Progenitor cell of endocrine pancreas (in vitro differentiated cells): ENCODE results near the gene CD300LD. TPM values are rescaled to one million over a fixed set of nuclear protein-coding genes. Genes with fewer than 3 reads are reported as not detected.

Experiments used
- DNase-seq: peaks from one replicate; pipeline ENCODE4 v3.0.0; 2021; ENCODE audit warnings: low spot score; ENCODE audit not compliant: unreplicated experiment
- H3K27ac Mint-ChIP-seq: 2 replicates; pipeline ENCODE4 v1.8.0; 2021; ENCODE audit warnings: mild to moderate bottlenecking, moderate library complexity, mixed read lengths
- H3K27me3 Mint-ChIP-seq: 2 replicates; pipeline ENCODE4 v1.8.0; 2021; ENCODE audit warnings: mixed read lengths
- H3K36me3 Mint-ChIP-seq: 2 replicates; pipeline ENCODE4 v1.8.0; 2022; ENCODE audit warnings: mixed read lengths; ENCODE audit not compliant: insufficient read depth
- H3K4me1 Mint-ChIP-seq: 2 replicates; pipeline ENCODE4 v1.8.0; 2021; ENCODE audit warnings: low read depth, mixed read lengths
- H3K4me3 Mint-ChIP-seq: 2 replicates; pipeline ENCODE4 v1.8.0; 2021; ENCODE audit warnings: low read depth, mild to moderate bottlenecking, moderate library complexity, mixed read lengths
- H3K9me3 Mint-ChIP-seq: 2 replicates; pipeline ENCODE4 v1.8.0; 2021; ENCODE audit warnings: low read depth, mixed read lengths
- CTCF ChIP-seq: fragments of 200-600 bp; sonication (generic); IDR thresholded peaks from one replicate; pipeline ENCODE4 v1.5.0; 2021; ENCODE audit warnings: antibody characterized with exemption, mild to moderate bottlenecking; ENCODE audit not compliant: unreplicated experiment
- total RNA-seq: library from RNA; stranded (reverse); gene quantifications from 2 replicates; pipeline ENCODE4 v1.2.1, GENCODE V29; 2021

CD300LD gene
- total RNA-seq, 1 donor from 2014 or later = not detected

- peaks cover 8% of the 10 kb centered on the region for H3K4me1 Mint-ChIP-seq
- no peak for DNase-seq
- no peak for TF ChIP-seq CTCF
- H3K27ac Mint-ChIP-seq = no peak overlapping the region
- H3K9me3 Mint-ChIP-seq = no peaks in the 10 kb centered on the region
- H3K27me3 Mint-ChIP-seq = peaks cover 31% of the 10 kb centered on the region
- no peaks in the 10 kb centered on the region for H3K36me3 Mint-ChIP-seq
- no peak overlapping the region for H3K4me3 Mint-ChIP-seq
Measured at GRCh38 chr17:74552037-74552436, 40.0 kb downstream of the CD300LD start.

GRCh38 chr17:74550602-74551001, 41.5 kb downstream of the CD300LD start:
- peaks cover 8% of the 10 kb centered on the region for H3K4me1 Mint-ChIP-seq
- H3K9me3 Mint-ChIP-seq = no peaks in the 10 kb centered on the region
- DNase-seq = no peak
- no peak overlapping the region for H3K4me3 Mint-ChIP-seq
- H3K27ac Mint-ChIP-seq = no peak overlapping the region
- TF ChIP-seq CTCF = no peak
- peaks cover 27% of the 10 kb centered on the region for H3K27me3 Mint-ChIP-seq
- no peaks in the 10 kb centered on the region for H3K36me3 Mint-ChIP-seq

GRCh38 chr17:74549343-74549742, 42.7 kb downstream of the CD300LD start:
- Mint-ChIP-seq H3K27me3 (peaks cover 24% of the 10 kb centered on the region), H3K27ac (no peak overlapping the region), H3K4me3 (no peak overlapping the region), H3K9me3 (no peaks in the 10 kb centered on the region), H3K4me1 (peaks cover 11% of the 10 kb centered on the region), H3K36me3 (no peaks in the 10 kb centered on the region)
- no peak for DNase-seq
- TF ChIP-seq CTCF = no peak

GRCh38 chr17:74547736-74548135, 44.3 kb downstream of the CD300LD start:
- Mint-ChIP-seq H3K27me3 (peaks cover 20% of the 10 kb centered on the region), H3K9me3 (no peaks in the 10 kb centered on the region), H3K4me1 (peaks cover 4% of the 10 kb centered on the region), H3K27ac (no peak overlapping the region), H3K4me3 (no peak overlapping the region), H3K36me3 (no peaks in the 10 kb centered on the region)
- DNase-seq = no peak
- no peak for TF ChIP-seq CTCF

- H3K9me3 Mint-ChIP-seq = no peaks in the 10 kb centered on the region
- H3K27me3 Mint-ChIP-seq = peaks cover 20% of the 10 kb centered on the region
- DNase-seq = no peak
- no peak for TF ChIP-seq CTCF
- no peak overlapping the region for H3K4me3 Mint-ChIP-seq
- H3K27ac Mint-ChIP-seq = no peak overlapping the region
- H3K4me1 Mint-ChIP-seq = peaks cover 2% of the 10 kb centered on the region
- no peaks in the 10 kb centered on the region for H3K36me3 Mint-ChIP-seq
Measured at GRCh38 chr17:74547264-74547663, 44.8 kb downstream of the CD300LD start.
